ENCODE measurements around the gene TTC39B.
"Not testable (repeated sequence)": the region's sequence is repeated elsewhere in the genome, so short reads cannot be mapped to it uniquely, and the experiment has no call there.

TTC39B gene

GRCh38 chr9:15306757-15307522 lies at the start of gene TTC39B:
TTC39B (minus strand) TSS chr9:15307216; CDS start chr9:15307125, 91 bp downstream.
- DNase-seq, result peak; percentile 86

- no peak for DNase-seq
Measured at GRCh38 chr9:15355669-15356068, 48.7 kb upstream of the TTC39B start.

GRCh38 chr9:15354713-15355112 lies 47.7 kb upstream of the TTC39B start:
- no peak for DNase-seq

GRCh38 chr9:15353892-15354291 lies 46.9 kb upstream of the TTC39B start:
- no peak for DNase-seq

GRCh38 chr9:15352306-15352705 lies 45.3 kb upstream of the TTC39B start:
- no peak for DNase-seq

- DNase-seq, result peak; percentile 63
Measured at GRCh38 chr9:15349892-15350761, 43.1 kb upstream of the TTC39B start.

GRCh38 chr9:15346837-15347236 lies 39.8 kb upstream of the TTC39B start:
- DNase-seq, result no peak

- no peak for DNase-seq
Measured at GRCh38 chr9:15344191-15344590, 37.2 kb upstream of the TTC39B start.

GRCh38 chr9:15333376-15333881 lies 26.4 kb upstream of the TTC39B start:
- no peak for DNase-seq

GRCh38 chr9:15332939-15333338 lies 25.9 kb upstream of the TTC39B start:
- peak; percentile 11 for DNase-seq

GRCh38 chr9:15329539-15330109 lies 22.6 kb upstream of the TTC39B start:
- DNase-seq, result no peak

GRCh38 chr9:15328946-15329345 lies 21.9 kb upstream of the TTC39B start:
- DNase-seq, result no peak

- DNase-seq, result not testable (repeated sequence)
Measured at GRCh38 chr9:15322695-15323094, 15.7 kb upstream of the TTC39B start.

GRCh38 chr9:15319661-15320060 lies 12.6 kb upstream of the TTC39B start:
- not testable (repeated sequence) for DNase-seq

GRCh38 chr9:15317836-15318235 lies 10.8 kb upstream of the TTC39B start:
- no peak for DNase-seq

GRCh38 chr9:15311607-15312006 lies 4.6 kb upstream of the TTC39B start:
- no peak for DNase-seq

GRCh38 chr9:15310107-15310850 lies 3.3 kb upstream of the TTC39B start:
- peak; percentile 50 for DNase-seq

GRCh38 chr9:15308511-15308910 lies 1.5 kb upstream of the TTC39B start:
- no peak for DNase-seq

GRCh38 chr9:15307523-15307841 lies 466 bp upstream of the TTC39B start:
- DNase-seq, result no peak

GRCh38 chr9:15306068-15306756 lies 804 bp downstream of the TTC39B start:
- DNase-seq, result peak; percentile 67

- DNase-seq, result no peak
Measured at GRCh38 chr9:15305470-15305869, 1.5 kb downstream of the TTC39B start.

- DNase-seq, result no peak
Measured at GRCh38 chr9:15304632-15305031, 2.4 kb downstream of the TTC39B start.
